HG03469 (cell line): ENCODE data around the gene TM7SF3.

ENCODE experiments used
- ATAC-seq: cut with Tn5 transposase; IDR thresholded peaks from one replicate; pipeline ENCODE4 v1.9.1; 2021; ENCODE audit warnings: mild to moderate bottlenecking, moderate library complexity, moderate number of reproducible peaks; ENCODE audit not compliant: unreplicated experiment

The TM7SF3 gene

DNA sequence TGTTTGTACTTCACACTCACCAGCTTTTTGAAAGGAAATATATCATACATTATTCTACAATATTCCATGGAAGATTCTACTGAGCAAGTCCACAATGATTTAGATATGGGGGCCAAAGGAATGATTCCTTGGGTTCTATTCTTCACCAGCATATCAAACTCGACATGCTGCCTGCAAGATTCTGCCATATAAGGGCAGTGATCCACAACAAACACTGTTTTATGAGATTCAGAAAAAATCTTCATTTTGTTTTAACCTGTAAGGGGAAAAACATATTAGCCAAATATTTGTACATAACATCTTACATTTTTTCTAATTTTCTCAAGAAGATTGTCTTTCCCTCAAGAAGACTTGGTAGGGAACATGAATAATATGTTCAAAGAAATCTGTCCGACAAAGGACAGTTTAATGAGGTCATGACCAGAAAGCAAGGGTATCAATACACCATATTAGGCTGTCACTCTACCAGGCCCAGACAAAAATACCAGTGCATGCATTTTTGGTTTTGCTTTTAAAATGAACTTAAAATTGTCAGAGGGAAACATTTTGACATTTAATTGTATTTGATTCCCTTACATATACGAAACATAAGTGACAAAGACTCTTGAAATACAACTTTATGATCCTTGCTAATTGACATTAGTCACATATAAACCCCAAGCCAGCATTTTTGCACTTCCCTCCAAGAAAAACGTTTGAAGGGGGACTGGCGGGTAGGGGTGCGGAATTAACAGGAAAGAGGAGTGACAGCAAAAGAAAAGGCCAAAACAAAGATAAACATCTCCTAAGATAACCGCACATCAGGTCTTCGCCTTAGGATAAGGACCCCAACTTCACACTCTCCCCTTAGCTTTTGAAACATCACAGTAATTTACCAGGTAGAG is 77.4 kb downstream of the TM7SF3 start:
- no peak for ATAC-seq

DNA sequence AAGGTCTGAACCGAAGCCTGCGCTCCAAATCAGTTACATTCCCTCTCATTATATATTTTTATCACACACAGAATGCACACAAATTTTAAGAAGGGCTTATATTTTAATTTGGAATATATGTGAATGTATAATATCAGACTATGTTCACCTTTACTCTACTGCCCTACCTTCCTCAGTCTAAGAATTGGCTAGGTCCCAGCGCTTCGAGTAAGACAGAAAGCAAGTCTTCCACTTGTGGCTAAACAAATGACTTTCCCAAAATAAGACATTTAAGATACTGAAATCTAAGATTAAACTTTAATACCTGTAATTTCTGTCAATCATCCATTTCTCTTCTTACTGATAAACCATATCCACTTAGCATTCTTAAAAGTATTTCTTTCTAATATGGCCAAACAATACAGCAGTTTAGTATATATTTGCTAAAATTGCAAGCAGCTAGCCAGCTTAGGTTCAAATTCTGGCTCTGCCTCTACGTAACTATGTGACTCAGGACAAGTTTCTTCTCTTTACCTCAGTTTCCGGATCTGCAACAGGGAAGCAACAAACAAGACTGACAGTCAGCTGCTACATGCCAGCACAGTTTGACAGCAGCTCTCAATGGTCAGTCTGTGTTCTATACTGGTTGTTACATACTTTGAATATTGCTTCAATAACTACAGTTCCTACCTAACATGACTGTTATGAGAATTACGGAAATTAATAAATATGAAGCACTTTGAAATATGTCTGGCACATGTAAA is 78.4 kb downstream of the TM7SF3 start:
- ATAC-seq = no peak

DNA sequence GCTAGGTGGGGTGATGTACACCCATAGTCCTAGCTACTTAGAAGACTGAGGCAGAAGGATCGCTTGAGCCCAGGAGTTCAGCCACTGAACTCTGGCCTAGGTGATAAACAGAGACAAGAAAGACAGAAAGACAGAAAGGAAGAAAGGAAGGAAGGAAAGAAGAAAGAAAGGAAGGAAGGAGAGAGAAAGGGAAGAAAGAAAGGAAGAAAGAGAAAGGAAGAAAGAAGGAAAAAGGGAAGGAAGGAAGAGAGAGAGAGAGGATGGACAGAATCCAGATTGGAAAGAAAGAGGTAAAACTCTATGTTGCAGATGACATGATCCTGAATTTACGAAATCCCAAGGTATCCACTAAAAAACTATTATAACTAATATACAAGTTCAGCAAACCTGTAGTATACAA is 84.6 kb downstream of the TM7SF3 start:
- no peak for ATAC-seq

DNA sequence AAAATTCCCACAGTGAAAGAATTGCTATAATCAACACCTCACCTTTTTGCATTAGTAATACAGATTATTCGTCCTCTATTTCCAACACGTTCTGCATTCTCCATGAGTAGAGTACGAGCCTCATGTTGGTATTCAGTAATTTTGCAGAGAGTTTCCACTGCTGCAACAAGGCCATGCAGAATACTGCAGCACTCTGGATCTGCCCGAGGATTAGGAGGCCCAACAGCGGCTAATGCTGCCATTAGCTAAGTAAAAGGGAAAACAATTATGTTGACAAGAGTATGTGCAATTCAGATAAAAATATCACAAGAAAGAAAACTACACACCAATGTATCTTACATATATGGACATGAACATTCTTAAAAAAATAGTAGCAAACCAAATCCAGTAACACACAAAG is 85.5 kb downstream of the TM7SF3 start:
- ATAC-seq = no peak
